Muscle of leg (tissue), 11 donors: Measurements from ENCODE around the gene APOB. TPM values are rescaled to one million over a fixed set of nuclear protein-coding genes. Genes with fewer than 3 reads are reported as not detected.
A peak's percentile ranks its signal among the peaks of the same experiment; 100 is the strongest.

Source experiments
- DNase-seq: peaks from one replicate; pipeline ENCODE4 v3.0.0; 2013
- H3K27ac ChIP-seq: one replicate; pipeline ENCODE4 v1.5.1; 2013; ENCODE audit warnings: mild to moderate bottlenecking, low read length, control low read depth
- H3K27me3 ChIP-seq: one replicate; pipeline ENCODE4 v1.6.1; 2013; ENCODE audit warnings: low read length; ENCODE audit not compliant: control insufficient read depth, insufficient read depth
- H3K36me3 ChIP-seq: one replicate; pipeline ENCODE4 v1.6.1; 2013; ENCODE audit warnings: low read length; ENCODE audit not compliant: control insufficient read depth, insufficient read depth
- H3K4me1 ChIP-seq: one replicate; pipeline ENCODE4 v1.6.1; 2013; ENCODE audit warnings: low read length; ENCODE audit not compliant: control insufficient read depth, insufficient read depth
- H3K4me3 ChIP-seq: one replicate; pipeline ENCODE4 v1.5.1; 2013; ENCODE audit warnings: low read length, control low read depth
- H3K9me3 ChIP-seq: replicated peaks from 2 replicates; pipeline ENCODE4 v1.6.1; 2013; ENCODE audit warnings: low read depth, low read length; ENCODE audit not compliant: control insufficient read depth
- WGBS: methylation state at CpG from one replicate; pipeline ENCODE4 v1.1.5; 2013; ENCODE audit warnings: missing lambda C conversion rate; ENCODE audit not compliant: insufficient coverage; 5-methylcytosine and 5-hydroxymethylcytosine counted together
- polyA plus RNA-seq, 8 donors: library from polyadenylated mRNA; unstranded; fragments of 120-200 nt; gene quantifications; one replicate each; pipeline versions ENCODE4 v1.2.1 to v1.2.3, GENCODE V29; 2013; ENCODE audit warnings: inconsistent platforms in 1 of 8, low replicate concordance in 1 of 8; ENCODE audit not compliant: insufficient read length in 8 of 8, insufficient read depth in 1 of 8
- total RNA-seq: library from RNA; stranded (reverse); fragments of 120-200 nt; gene quantifications from one replicate; pipeline ENCODE4 v1.2.4, GENCODE V29; 2013

APOB gene
- total and polyA plus RNA-seq, 9 donors: 0.05 to 51.3 (median 0.33) TPM

GRCh38 chr2:20977520-20978180 is 66.2 kb downstream of the APOB start:
- H3K27ac ChIP-seq: no peak overlapping the region
- H3K4me3 ChIP-seq: no peak overlapping the region
- H3K36me3 ChIP-seq: no peaks in the 10 kb centered on the region
- H3K27me3 ChIP-seq: no peaks in the 10 kb centered on the region
- WGBS: 20% methylated on average over 2 of the region's 4 CpGs
- peaks cover 21% of the 10 kb centered on the region for H3K4me1 ChIP-seq
- peak; percentile 66 for DNase-seq
- H3K9me3 ChIP-seq: no peaks in the 10 kb centered on the region

- no peaks in the 10 kb centered on the region for H3K9me3 ChIP-seq
- no peak overlapping the region for H3K27ac ChIP-seq
- peak; percentile 85 for DNase-seq
- no peak overlapping the region for H3K4me3 ChIP-seq
- H3K4me1 ChIP-seq: peaks cover 25% of the 10 kb centered on the region
- no peaks in the 10 kb centered on the region for H3K36me3 ChIP-seq
- no peaks in the 10 kb centered on the region for H3K27me3 ChIP-seq
- WGBS: no CpG with 5 or more reads among the region's 4 CpGs
These were observed 67.3 kb downstream of the APOB start for GRCh38 chr2:20976527-20976926.

- Histone ChIP-seq H3K4me3 (no peak overlapping the region), H3K36me3 (no peaks in the 10 kb centered on the region), H3K27me3 (peaks cover 3% of the 10 kb centered on the region), H3K4me1 (peaks cover 22% of the 10 kb centered on the region), H3K9me3 (no peaks in the 10 kb centered on the region), H3K27ac (no peak overlapping the region)
- peak; percentile 41 for DNase-seq
- no CpG with 5 or more reads among the region's 2 CpGs for WGBS
These were observed 70.9 kb downstream of the APOB start for GRCh38 chr2:20972792-20973565.

- WGBS: 7% methylated on average over 2 of the region's 5 CpGs
- H3K4me3 ChIP-seq: no peak overlapping the region
- H3K27ac ChIP-seq: no peak overlapping the region
- peaks cover 15% of the 10 kb centered on the region for H3K4me1 ChIP-seq
- peak; percentile 29 for DNase-seq
- H3K9me3 ChIP-seq: no peaks in the 10 kb centered on the region
- no peaks in the 10 kb centered on the region for H3K36me3 ChIP-seq
- peaks cover 8% of the 10 kb centered on the region for H3K27me3 ChIP-seq
These were observed 71.8 kb downstream of the APOB start for GRCh38 chr2:20972110-20972509.

- no peak for DNase-seq
- Histone ChIP-seq H3K36me3 (no peaks in the 10 kb centered on the region), H3K4me1 (peaks cover 9% of the 10 kb centered on the region), H3K9me3 (no peaks in the 10 kb centered on the region), H3K4me3 (no peak overlapping the region), H3K27ac (no peak overlapping the region), H3K27me3 (peaks cover 23% of the 10 kb centered on the region)
- WGBS: 86% methylated on average over 1 of the region's 4 CpGs
These were observed 73.8 kb downstream of the APOB start for GRCh38 chr2:20970068-20970467.

- Histone ChIP-seq H3K27me3 (peaks cover 24% of the 10 kb centered on the region), H3K4me3 (no peak overlapping the region), H3K36me3 (no peaks in the 10 kb centered on the region), H3K4me1 (peaks cover 4% of the 10 kb centered on the region), H3K9me3 (no peaks in the 10 kb centered on the region), H3K27ac (peak overlapping the region; percentile 26)
- 30% methylated on average over 2 of the region's 10 CpGs for WGBS
- DNase-seq: peak; percentile 66
These were observed 77.7 kb downstream of the APOB start for GRCh38 chr2:20966061-20966595.

- Histone ChIP-seq H3K27ac (no peak overlapping the region), H3K4me1 (peaks cover 4% of the 10 kb centered on the region), H3K27me3 (peaks cover 25% of the 10 kb centered on the region), H3K4me3 (no peak overlapping the region), H3K9me3 (no peaks in the 10 kb centered on the region), H3K36me3 (no peaks in the 10 kb centered on the region)
- no peak for DNase-seq
- 73% methylated on average over 5 of the region's 5 CpGs for WGBS
These were observed 78.7 kb downstream of the APOB start for GRCh38 chr2:20965221-20965620.

GRCh38 chr2:20963867-20964266 is 80.0 kb downstream of the APOB start:
- Histone ChIP-seq H3K4me3 (no peak overlapping the region), H3K36me3 (no peaks in the 10 kb centered on the region), H3K9me3 (no peaks in the 10 kb centered on the region), H3K27me3 (peaks cover 29% of the 10 kb centered on the region), H3K4me1 (peaks cover 8% of the 10 kb centered on the region), H3K27ac (no peak overlapping the region)
- no peak for DNase-seq
- 88% methylated on average over 1 of the region's 2 CpGs for WGBS

- DNase-seq: peak; percentile 74
- no peak overlapping the region for H3K27ac ChIP-seq
- H3K9me3 ChIP-seq: no peaks in the 10 kb centered on the region
- WGBS: 50% methylated on average over 2 of the region's 5 CpGs
- no peak overlapping the region for H3K4me3 ChIP-seq
- H3K27me3 ChIP-seq: peaks cover 28% of the 10 kb centered on the region
- peaks cover 10% of the 10 kb centered on the region for H3K4me1 ChIP-seq
- no peaks in the 10 kb centered on the region for H3K36me3 ChIP-seq
These were observed 80.8 kb downstream of the APOB start for GRCh38 chr2:20962939-20963557.

- Histone ChIP-seq H3K4me1 (peaks cover 10% of the 10 kb centered on the region), H3K4me3 (no peak overlapping the region), H3K9me3 (no peaks in the 10 kb centered on the region), H3K36me3 (no peaks in the 10 kb centered on the region), H3K27ac (no peak overlapping the region), H3K27me3 (peaks cover 25% of the 10 kb centered on the region)
- WGBS: 29% methylated on average over 4 of the region's 7 CpGs
- DNase-seq: no peak
These were observed 82.0 kb downstream of the APOB start for GRCh38 chr2:20961858-20962257.
